GM21515 (cell line): Measurements from ENCODE around the gene CAMK2B.
"Not testable (repeated sequence)": the region's sequence is repeated elsewhere in the genome, so short reads cannot be mapped to it uniquely, and the experiment has no call there.

Source experiments
- ATAC-seq: cut with Tn5 transposase; IDR thresholded peaks from one replicate; pipeline ENCODE4 v1.9.1; 2021; ENCODE audit not compliant: unreplicated experiment

The CAMK2B gene

DNA sequence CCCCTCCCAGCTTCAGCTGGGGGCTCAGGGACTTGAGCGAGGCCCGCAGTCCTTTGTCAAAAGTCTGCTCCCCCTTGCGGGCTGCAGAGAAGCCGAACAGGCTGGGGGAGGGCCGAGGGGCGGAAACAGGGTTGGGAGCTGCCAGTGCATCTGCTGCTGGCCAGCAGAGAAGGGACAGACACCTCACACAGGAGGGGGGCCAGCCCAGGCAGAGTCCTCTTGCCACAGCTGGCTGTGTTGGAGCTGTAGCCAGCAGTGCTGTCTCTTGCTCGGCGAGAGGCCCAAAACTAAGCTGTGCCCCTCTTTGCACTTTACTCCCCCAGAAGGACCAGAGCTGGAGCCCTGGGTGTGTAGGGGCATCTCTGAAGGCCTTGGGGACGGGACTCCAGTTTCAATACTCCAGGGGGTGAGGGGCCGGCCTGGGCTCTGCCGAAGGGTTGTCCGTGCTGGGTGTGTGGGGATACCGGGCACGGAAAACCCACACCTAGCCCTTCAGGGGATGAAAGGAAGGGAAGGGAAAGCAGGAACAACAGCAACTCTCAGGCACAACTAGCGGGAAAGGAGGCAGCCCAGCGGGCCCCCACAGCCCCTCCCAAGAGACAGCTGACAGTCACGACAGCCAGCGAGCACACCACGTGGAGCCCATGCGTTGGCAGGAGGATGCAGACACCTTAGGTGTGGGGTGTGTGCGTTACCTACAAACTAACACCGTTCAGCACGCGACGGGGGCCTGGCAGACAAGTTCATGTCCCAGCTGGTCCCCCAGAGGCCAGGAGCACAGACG lies 106.8 kb downstream of the CAMK2B start:
- ATAC-seq, result no peak

- ATAC-seq, result no peak
Observed at GRCh38 chr7:44217852-44218402, 107.5 kb downstream of the CAMK2B start.

DNA sequence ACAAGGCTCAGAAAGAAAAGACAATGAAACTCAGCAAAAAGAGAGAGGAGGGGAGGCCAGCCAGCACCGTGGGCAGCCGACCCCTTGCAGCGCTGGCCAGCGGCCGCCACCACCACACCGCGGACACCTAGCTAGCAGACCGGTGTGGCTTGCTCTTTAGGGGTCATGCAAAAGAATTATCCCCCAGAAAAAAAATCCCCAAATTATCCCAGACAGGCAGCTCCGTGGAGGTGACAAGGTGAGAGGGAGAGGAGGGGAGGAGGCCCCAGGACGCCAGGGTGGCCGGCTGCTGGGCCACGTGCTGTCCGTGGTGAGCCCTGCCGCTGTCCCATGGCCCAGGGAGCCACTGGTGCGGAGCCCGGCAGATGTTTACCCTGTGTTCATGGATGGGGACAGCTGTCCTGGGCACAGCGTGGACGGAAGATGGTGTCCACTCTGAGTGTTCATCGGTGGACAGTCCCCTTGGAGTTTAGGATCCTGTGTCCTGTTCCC lies 108.1 kb downstream of the CAMK2B start:
- no peak for ATAC-seq

DNA sequence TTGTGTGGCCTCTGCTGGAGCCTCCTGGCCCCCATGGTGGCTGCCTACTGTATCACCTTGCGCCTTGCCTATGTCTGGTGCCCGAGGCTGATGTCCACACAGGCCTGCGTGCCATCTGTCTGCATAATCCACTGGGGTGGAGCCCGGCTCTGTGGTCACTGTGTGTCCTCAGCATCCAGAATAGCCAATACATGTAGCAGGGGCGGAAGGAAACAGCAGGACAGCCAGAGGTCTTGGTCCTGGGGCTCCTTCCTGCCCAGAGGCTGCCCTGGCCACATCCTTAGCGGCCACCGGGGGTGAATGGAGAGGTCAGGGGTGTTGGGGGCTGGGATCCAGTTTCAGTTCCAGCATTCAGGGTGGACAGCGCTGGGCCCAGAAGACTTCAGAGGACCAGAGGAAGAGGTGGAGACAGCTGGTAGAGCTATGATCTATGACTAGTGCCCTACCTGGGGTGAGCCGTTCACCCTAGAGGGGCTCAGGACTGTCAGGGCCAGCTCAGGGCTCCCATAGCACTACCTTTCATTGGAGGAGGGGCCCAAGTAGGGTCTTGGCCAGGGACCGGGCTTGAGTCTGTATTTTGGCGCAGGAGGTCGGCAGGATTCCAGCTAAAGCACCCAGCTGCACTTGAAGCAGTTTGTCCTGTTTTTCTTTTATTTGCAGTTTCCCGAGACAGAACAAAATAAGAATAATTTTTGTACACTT lies 108.7 kb downstream of the CAMK2B start:
- ATAC-seq, result no peak

GRCh38 chr7:44216019-44216418 lies 109.4 kb downstream of the CAMK2B start:
- no peak for ATAC-seq

GRCh38 chr7:44215531-44215930 lies 109.9 kb downstream of the CAMK2B start:
- ATAC-seq, result no peak

DNA sequence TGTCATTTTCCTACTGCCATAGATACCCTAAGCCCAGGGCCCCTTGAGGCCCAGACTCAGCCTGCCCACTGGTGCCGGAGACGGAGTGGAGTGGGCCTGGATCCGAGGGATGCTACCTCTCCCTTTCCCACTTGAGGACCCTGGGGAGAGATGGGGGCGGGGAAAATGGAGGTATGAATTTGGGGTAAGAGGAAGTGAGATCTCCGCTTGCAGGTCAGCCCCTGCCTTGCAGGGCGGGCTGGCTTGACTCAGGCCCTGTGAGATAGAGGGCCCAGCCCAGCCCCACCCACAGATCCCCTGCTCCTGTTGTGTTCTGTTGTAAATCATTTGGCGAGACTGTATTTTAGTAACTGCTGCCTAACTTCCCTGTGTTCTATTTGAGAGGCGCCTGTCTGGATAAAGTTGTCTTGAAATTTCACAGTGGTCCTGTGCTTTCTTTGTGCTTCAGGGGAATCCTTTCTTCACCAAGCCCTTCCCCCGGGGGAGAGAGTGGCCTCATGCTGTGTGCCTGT lies 111.5 kb downstream of the CAMK2B start:
- no peak for ATAC-seq

DNA sequence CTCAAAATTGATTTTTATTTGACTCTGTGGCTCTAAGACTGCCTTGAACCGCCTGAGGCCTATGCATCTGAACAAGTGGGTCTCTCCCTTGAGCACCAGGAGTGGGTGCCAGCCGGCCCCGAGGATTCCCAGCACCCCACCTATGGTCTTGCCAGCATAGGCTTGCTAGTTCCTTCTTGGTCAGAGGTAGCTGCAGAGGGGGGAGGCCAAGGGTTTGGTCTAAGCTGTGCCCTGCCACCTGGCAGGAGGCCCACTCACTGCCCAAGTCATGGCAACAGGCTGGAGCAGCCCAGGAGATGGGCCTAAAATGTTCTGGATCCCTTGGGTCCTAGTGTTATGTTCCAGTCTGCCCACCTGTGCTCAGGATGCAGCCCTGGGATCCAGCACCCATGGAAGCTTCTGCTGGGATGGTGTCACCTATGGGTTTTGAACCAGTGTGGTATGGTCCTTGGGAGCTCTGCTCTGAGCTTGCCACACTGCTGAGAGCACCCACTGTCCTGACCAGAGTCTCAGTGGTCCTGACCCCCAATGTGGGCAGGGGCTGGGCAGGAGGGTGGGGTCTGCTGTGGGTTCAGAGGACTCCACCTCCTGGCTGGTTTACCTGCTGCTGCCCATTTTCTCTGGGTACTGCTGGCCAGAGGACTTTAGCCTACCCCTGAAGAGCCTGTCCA lies 112.1 kb downstream of the CAMK2B start:
- no peak for ATAC-seq

DNA sequence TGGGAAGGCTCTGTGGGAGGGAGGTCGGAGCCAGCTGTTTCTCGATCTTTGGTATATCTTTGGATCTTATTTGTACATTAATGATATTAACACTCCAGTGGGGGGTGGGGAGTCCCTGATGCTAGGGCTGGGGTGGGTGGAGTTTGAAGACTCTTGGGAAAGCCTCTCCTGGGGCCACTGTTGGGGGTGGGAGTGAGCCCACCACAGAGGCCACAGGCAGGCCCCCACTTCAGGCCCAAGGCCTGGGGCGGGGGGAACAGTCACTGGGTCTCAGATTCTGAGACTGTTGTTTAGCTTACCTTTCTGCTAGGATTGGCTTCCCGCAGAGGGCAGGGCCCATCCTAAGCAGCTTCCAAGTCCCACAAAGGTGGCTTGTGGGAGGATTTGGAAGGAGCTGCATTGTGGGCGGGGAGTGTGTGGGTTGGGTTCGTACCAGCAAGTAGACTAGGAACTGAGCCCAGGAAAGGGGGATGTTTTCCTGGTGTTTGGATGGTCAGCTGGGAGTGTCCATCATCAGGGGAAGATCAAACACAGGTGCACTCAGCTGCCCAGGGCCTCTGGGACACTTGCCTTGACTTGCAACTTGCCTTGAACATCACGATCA lies 112.7 kb downstream of the CAMK2B start:
- ATAC-seq, result no peak

DNA sequence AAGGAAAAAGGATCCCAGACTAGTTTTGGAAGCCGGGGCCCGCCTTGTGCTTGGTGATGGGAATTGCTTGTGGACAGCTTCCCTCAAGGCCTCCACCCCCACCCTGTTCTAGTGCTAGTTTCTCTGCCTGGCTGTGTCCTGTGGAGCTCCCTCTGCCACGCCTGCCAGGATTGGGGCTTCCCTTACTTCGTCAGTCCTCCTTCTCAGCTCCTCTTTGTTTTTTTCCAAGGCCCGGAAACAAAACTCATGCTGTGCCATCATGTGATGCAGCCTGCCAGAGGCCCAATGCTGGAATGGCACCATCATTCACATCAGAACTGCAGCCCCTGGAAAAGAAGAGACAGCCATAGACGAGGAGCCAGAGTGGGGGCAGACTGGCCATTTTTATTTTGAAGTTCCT lies 113.4 kb downstream of the CAMK2B start:
- no peak for ATAC-seq

- no peak for ATAC-seq
Observed at GRCh38 chr7:44211126-44211675, 114.2 kb downstream of the CAMK2B start.

- ATAC-seq, result no peak
Observed at GRCh38 chr7:44210107-44210506, 115.3 kb downstream of the CAMK2B start.

- no peak for ATAC-seq
Observed at GRCh38 chr7:44208085-44208484, 117.3 kb downstream of the CAMK2B start.

DNA sequence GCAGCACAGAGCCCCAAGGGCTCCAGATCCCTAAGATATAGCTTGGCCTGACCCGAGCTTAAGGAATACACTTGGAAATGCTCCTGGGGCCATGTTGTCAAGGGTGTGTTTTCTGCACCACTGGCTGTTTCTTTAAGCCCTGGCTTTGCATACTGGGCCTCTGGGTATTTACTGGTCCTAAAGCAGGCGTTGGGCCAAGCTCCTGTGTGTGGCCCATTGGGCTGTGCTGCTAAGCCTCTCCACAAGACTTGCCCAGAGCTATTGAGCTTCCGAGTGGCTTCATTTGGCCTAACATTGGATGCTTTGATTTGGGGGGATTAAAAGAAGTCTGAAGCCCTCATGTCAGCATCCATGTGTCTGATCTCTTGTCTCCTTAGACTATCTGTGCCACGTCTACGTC lies 119.4 kb downstream of the CAMK2B start:
- no peak for ATAC-seq

DNA sequence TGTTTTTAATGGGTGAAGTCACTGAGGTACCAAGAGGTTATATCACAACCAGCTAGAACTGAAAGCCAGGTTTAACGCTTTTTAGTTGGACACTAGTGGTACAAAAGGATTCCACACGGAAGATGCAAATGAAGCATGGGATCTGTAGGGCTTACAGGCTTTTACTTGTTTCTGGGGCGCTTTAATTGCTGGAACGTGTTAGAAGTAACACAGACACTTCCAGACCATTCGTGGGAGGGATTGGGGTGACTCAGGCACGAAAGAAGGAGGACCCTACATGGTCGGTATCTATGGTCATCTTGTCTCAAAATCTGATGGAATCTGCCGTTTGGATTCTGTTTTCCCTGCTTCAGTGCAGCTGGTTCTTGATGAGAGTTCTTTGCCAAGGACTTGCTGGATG lies 123.6 kb downstream of the CAMK2B start:
- ATAC-seq, result no peak

GRCh38 chr7:44200699-44201461 lies 124.5 kb downstream of the CAMK2B start, which contains the start of gene YKT6:
Gene YKT6 (plus strand): TSS chr7:44200978. CDS start chr7:44201136, 158 bp downstream.
- peak; percentile 98 for ATAC-seq

- ATAC-seq, result not testable (repeated sequence)
Observed at GRCh38 chr7:44200163-44200562, 125.2 kb downstream of the CAMK2B start.

DNA sequence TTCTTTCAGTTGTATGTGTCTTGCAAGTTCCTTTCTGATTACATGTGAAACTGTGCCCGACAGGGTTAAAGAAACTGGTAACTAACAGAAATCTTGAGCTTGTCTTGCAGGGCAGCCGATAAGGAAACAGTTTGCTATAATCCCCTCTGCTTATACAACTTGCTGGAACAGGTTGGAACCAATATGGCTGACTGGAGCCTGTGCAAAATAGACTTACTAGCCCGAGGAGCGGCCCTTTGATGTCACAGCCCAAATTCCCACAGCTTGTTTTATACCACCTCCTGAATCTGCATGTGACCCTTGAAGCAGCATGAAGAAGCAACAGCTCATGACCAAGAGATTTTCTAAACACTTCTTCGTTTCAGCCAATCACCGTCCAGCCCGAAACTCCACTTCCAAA lies 127.9 kb downstream of the CAMK2B start:
- ATAC-seq, result no peak

- no peak for ATAC-seq
Observed at GRCh38 chr7:44196450-44196872, 128.9 kb downstream of the CAMK2B start.

DNA sequence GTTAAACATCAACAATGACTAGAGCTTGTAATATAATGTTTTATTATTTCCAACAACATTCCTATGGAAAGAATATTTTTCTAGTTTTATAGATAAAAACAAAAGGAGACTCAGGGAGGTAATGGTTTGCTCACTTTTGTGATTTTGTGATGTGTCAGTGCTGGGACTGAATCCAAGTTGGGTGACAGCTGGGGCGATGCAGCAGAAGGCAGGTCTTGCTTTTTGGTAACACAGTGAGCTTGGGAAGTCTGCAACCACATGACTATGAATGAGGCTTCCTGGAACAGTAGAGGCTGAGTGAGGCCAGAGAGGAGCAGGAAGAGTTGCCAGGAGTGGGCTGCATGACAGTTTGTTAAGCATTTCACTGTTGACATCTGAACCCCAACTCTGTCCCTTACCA lies 129.5 kb downstream of the CAMK2B start:
- no peak for ATAC-seq
